Right lobe of liver (tissue), 6 donors: ENCODE results near the gene STAT5B. TPM values are rescaled to one million over a fixed set of nuclear protein-coding genes. Genes with fewer than 3 reads are reported as not detected.
"Not testable (repeated sequence)": the region's sequence is repeated elsewhere in the genome, so short reads cannot be mapped to it uniquely, and the experiment has no call there.

Experiments
- ATAC-seq, 4 donors: fragments of 200-7000 bp; cut with Tn5 transposase; one replicate each; pipeline ENCODE4 v1.9.1; 2020; ENCODE audit warnings: mild to moderate bottlenecking in 4 of 4, moderate library complexity in 4 of 4
- DNase-seq, 3 donors: peaks; one replicate each; pipeline ENCODE4 v3.0.0-alpha.2; 2020
- H3K27ac ChIP-seq, 3 donors: fragments of 200-600 bp; one replicate each; pipeline ENCODE4 v1.8.0; 2022
- H3K27me3 ChIP-seq, 2 donors: fragments of 200-600 bp; one replicate each; pipeline ENCODE4 v1.8.0; 2022
- H3K36me3 ChIP-seq, 4 donors: fragments of 200-600 bp; sonication (generic) in 1 of 4; one replicate each; pipeline versions ENCODE4 v1.5.1 to v1.8.0; 2017 to 2022; ENCODE audit warnings: control low read depth in 1 of 4
- H3K4me1 ChIP-seq, 4 donors: fragments of 200-600 bp; sonication (generic) in 1 of 4; one replicate each; pipeline versions ENCODE4 v1.5.1 to v1.8.0; 2017 to 2022; ENCODE audit warnings: control low read depth in 1 of 4
- H3K4me3 ChIP-seq, 3 donors: fragments of 200-600 bp; one replicate each; pipeline ENCODE4 v1.8.0; 2022
- H3K9me3 ChIP-seq, 4 donors: fragments of 200-600 bp; sonication (generic) in 1 of 4; one replicate each; pipeline versions ENCODE4 v1.5.1 to v1.8.0; 2017 to 2022; ENCODE audit warnings: control low read depth in 1 of 4
- CTCF ChIP-seq, 4 donors: fragments of 200-600 bp in 3 of 4; fragments of 450-650 bp in 1 of 4; IDR thresholded peaks; one replicate each; pipeline versions ENCODE4 v1.5.1 to v1.8.0; 2016 to 2022; ENCODE audit warnings: antibody characterized with exemption in 4 of 4, mild to moderate bottlenecking in 2 of 4
- POLR2A ChIP-seq: fragments of 450-650 bp; IDR thresholded peaks from one replicate; pipeline ENCODE4 v1.6.1; 2017; ENCODE audit warnings: antibody characterized with exemption, mild to moderate bottlenecking
- WGBS: methylation state at CpG from one replicate; pipeline ENCODE4 v1.1.6; 2018; ENCODE audit warnings: low coverage, low lambda C conversion rate; ENCODE audit not compliant: insufficient coverage; ENCODE audit errors: missing lambda C conversion rate; 5-methylcytosine and 5-hydroxymethylcytosine counted together
- intact Hi-C, 2 donors: fragments of 100-400 bp; cut with DNase I; formaldehyde crosslinking; loops; one replicate each; pipeline versions ENCODE4 v1.11.2 to v1.14.1; 2022
- total RNA-seq, 6 experiments: library from RNA; depleted of rRNA in 2 of 6; stranded (reverse); fragments of >200 nt in 2 of 6; fragmentation: NEBNext Ultra II Directional in 3 of 6; extraction: Animal tissue kit (Norgen Biotek cat#: 25700) in 3 of 6; gene quantifications; one replicate each; pipeline versions ENCODE4 v1.1.0 to v1.2.4, GENCODE V29; 2016 to 2023
- donor health status: DM: no; HTN: yes; CAD: no.
- donor health status: DM: no; HTN: no; CAD: no.
- donor health status: DM: no; HTN: no; CAD: no.
- donor health status: DM: no; HTN: yes; CAD: no.
- donor health status: DM: no; HTN: yes; CAD: no.

Gene STAT5B
- total RNA-seq, 6 experiments from 2014 or later: 21.2 to 29.0 (median 26.7) TPM

GRCh38 chr17:42214156-42214555, 62.0 kb downstream of the STAT5B start:
- no peaks in the 10 kb centered on the region for H3K27me3 ChIP-seq
- DNase-seq: no peak
- no peak for ATAC-seq
- 90% methylated on average over 2 of the region's 2 CpGs for WGBS
- peaks cover 0 to 62% (median 27%) of the 10 kb centered on the region in 4 donors for H3K36me3 ChIP-seq
- H3K27ac ChIP-seq: no peak overlapping the region
- no peak for TF ChIP-seq POLR2A
- TF ChIP-seq CTCF (IDR thresholded peaks at IDR 0.05): no peak
- no peaks in the 10 kb centered on the region for H3K4me1 ChIP-seq
- H3K4me3 ChIP-seq: no peak overlapping the region
- H3K9me3 ChIP-seq: no peaks in the 10 kb centered on the region
- intact Hi-C loops: no loop called here

- H3K36me3 ChIP-seq: peaks cover 0 to 58% (median 28%) of the 10 kb centered on the region in 4 donors
- H3K4me3 ChIP-seq: no peak overlapping the region
- no peak overlapping the region for H3K27ac ChIP-seq
- DNase-seq: no peak
- no peaks in the 10 kb centered on the region for H3K9me3 ChIP-seq
- WGBS: 67% methylated on average over 7 of the region's 7 CpGs
- TF ChIP-seq POLR2A (no peak), CTCF (IDR thresholded peaks at IDR 0.05) (no peak)
- intact Hi-C loops: no loop called here
- H3K4me1 ChIP-seq: no peaks in the 10 kb centered on the region
- H3K27me3 ChIP-seq: no peaks in the 10 kb centered on the region
- peak in 3 of 4 donors; percentile 41 to 69 (median 68) for ATAC-seq
These were observed 63.8 kb downstream of the STAT5B start for GRCh38 chr17:42212382-42212781.

- H3K27ac ChIP-seq, H3K9me3 ChIP-seq, H3K4me1 ChIP-seq, H3K27me3 ChIP-seq, intact Hi-C loops, H3K4me3 ChIP-seq: not testable (repeated sequence)
- peak; percentile 67 to 86 (median 74) for ATAC-seq
- DNase-seq: peak in 1 of 3 donors; percentile 81
- 36% methylated on average over 6 of the region's 9 CpGs for WGBS
- H3K36me3 ChIP-seq: peaks cover 0 to 58% (median 28%) of the 10 kb centered on the region in 4 donors
These were observed 64.3 kb downstream of the STAT5B start for GRCh38 chr17:42211921-42212341.

- intact Hi-C loops: no loop called here
- WGBS: 83% methylated on average over 2 of the region's 6 CpGs
- Histone ChIP-seq H3K27ac (no peak overlapping the region), H3K36me3 (peaks cover 0 to 45% (median 27%) of the 10 kb centered on the region in 4 donors), H3K4me1 (no peaks in the 10 kb centered on the region), H3K4me3 (no peak overlapping the region), H3K9me3 (no peaks in the 10 kb centered on the region), H3K27me3 (no peaks in the 10 kb centered on the region)
- DNase-seq (no peak), ATAC-seq (no peak)
- TF ChIP-seq POLR2A: no peak
- no peak for TF ChIP-seq CTCF (IDR thresholded peaks at IDR 0.05)
These were observed 66.1 kb downstream of the STAT5B start for GRCh38 chr17:42210046-42210445.

- peak in 3 of 4 donors; percentile 39 to 44 (median 40) for ATAC-seq
- intact Hi-C loops, H3K4me1 ChIP-seq, H3K4me3 ChIP-seq, DNase-seq, H3K27me3 ChIP-seq, H3K9me3 ChIP-seq, H3K27ac ChIP-seq: not testable (repeated sequence)
- 51% methylated on average over 8 of the region's 8 CpGs for WGBS
- H3K36me3 ChIP-seq: peaks cover 0 to 42% (median 23%) of the 10 kb centered on the region in 4 donors
These were observed 70.0 kb downstream of the STAT5B start for GRCh38 chr17:42206153-42206612.
